ENCODE results near the gene RIC1. TPM values are rescaled to one million over a fixed set of nuclear protein-coding genes. Genes with fewer than 3 reads are reported as not detected.

The RIC1 gene
- total and polyA plus RNA-seq, 9 of the 15 experiments (the other 6 are each of a cell fraction or from before 2014, with no cell fraction given), result 3.2 to 25.8 (median 15.0) TPM

GRCh38 chr9:5620494-5620893, 8.4 kb upstream of the RIC1 start:
- Histone ChIP-seq H2AFZ (ENCODE audit: low read depth, low read length) (no peak overlapping the region), H3K9me1 (ENCODE audit: control insufficient read depth, insufficient read depth, low read length) (no peaks in the 10 kb centered on the region), H3K9me3 (replicated peaks; ENCODE audit: control insufficient read depth, insufficient read depth, low read depth, low read length) (no peaks in the 10 kb centered on the region), H3K9ac (ENCODE audit: insufficient read depth in 1 of 2, low read depth in 2 of 2, low read length in 2 of 2) (no peak overlapping the region), H3K4me1 (replicated peaks in 1 of 2; ENCODE audit: control insufficient read depth in 2 of 2, insufficient read depth in 2 of 2, low read length in 2 of 2) (no peaks in the 10 kb centered on the region; a peak in 1 of 5 replicates), H3K27ac (ENCODE audit: extremely low read depth, low read depth, low read length) (no peak overlapping the region), H4K20me1 (replicated peaks; ENCODE audit: control insufficient read depth, insufficient read depth, low read length) (no peaks in the 10 kb centered on the region), H3K27me3 (ENCODE audit: control insufficient read depth in 2 of 2, insufficient read depth in 2 of 2, low read length in 2 of 2) (no peaks in the 10 kb centered on the region), H3K4me2 (ENCODE audit: insufficient read depth, low read length) (no peak overlapping the region), H3K36me3 (ENCODE audit: control insufficient read depth, insufficient read depth, low read length) (no peaks in the 10 kb centered on the region), H3K79me2 (ENCODE audit: control insufficient read depth, insufficient read depth, low read length) (no peaks in the 10 kb centered on the region), H3K4me3 (no peak overlapping the region)
- POLR2A ChIA-PET, result no interaction called here
- TF ChIP-seq DACH1 (IDR thresholded peaks at IDR 0.05; ENCODE audit: partially characterized antibody), result no peak
- no peak for TF ChIP-seq SAFB2 (IDR thresholded peaks at IDR 0.05; ENCODE audit: borderline replicate concordance, low read depth, low read length, severe bottlenecking)
- no TSS peak for BruUV-seq (replicated peaks)
- intact Hi-C loops (cut with micrococcal nuclease) (no loop called here), in situ Hi-C loops (cut with MboI) (no loop called here)
- CTCF ChIA-PET (ENCODE audit: low intra/inter-chr PET ratio), result no interaction called here
- DNase-seq (ENCODE audit: extremely low read depth in 1 of 4, low spot score in 3 of 4) (no peak), FAIRE-seq (no peak), ATAC-seq (no peak)
- WGBS (ENCODE audit: insufficient coverage, low coverage, missing lambda C conversion rate), result 100% methylated on average over 2 of the region's 2 CpGs

DNA sequence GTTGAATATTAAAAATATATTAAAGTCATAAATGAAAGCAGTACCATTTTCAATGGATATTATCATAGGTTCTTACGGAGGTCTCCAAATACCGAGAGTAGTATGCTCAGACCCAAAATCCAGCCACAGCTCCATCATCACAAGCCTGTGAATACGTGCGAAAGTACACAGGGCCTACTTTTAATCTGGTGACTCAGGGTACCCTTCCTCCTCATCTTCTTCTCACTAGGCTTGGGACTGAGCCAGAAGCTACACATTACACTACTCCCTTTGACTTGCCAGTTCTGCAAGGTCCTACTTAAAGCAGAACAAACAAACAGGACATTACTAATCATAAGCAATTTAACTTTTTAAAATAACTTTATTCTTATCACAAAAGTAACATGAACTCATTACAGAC, 7.6 kb upstream of the RIC1 start:
- ChIA-PET POLR2A (no interaction called here), CTCF (ENCODE audit: low intra/inter-chr PET ratio) (no interaction called here)
- no peak overlapping the region for H3K9ac ChIP-seq (ENCODE audit: insufficient read depth in 1 of 2, low read depth in 2 of 2, low read length in 2 of 2)
- no TSS peak for BruUV-seq (replicated peaks)
- no peaks in the 10 kb centered on the region for H3K9me1 ChIP-seq (ENCODE audit: control insufficient read depth, insufficient read depth, low read length)
- no peak for DNase-seq (ENCODE audit: extremely low read depth in 1 of 4, low spot score in 3 of 4)
- H3K4me3 ChIP-seq, result no peak overlapping the region
- peaks cover 3% of the 10 kb centered on the region; the same call in 2 of the 3 replicates for H3K79me2 ChIP-seq (ENCODE audit: control insufficient read depth, insufficient read depth, low read length)
- in situ Hi-C loops (cut with MboI) (no loop called here), intact Hi-C loops (cut with micrococcal nuclease) (no loop called here)
- no peak for ATAC-seq
- FAIRE-seq, result no peak
- H4K20me1 ChIP-seq (replicated peaks; ENCODE audit: control insufficient read depth, insufficient read depth, low read length), result no peaks in the 10 kb centered on the region
- H2AFZ ChIP-seq (ENCODE audit: low read depth, low read length), result no peak overlapping the region
- 92% methylated on average over 2 of the region's 4 CpGs for WGBS (ENCODE audit: insufficient coverage, low coverage, missing lambda C conversion rate)
- no peak overlapping the region for H3K4me2 ChIP-seq (ENCODE audit: insufficient read depth, low read length)
- H3K4me1 ChIP-seq (replicated peaks in 1 of 2; ENCODE audit: control insufficient read depth in 2 of 2, insufficient read depth in 2 of 2, low read length in 2 of 2), result no peaks in the 10 kb centered on the region; a peak in 1 of 5 replicates
- H3K9me3 ChIP-seq (replicated peaks; ENCODE audit: control insufficient read depth, insufficient read depth, low read depth, low read length), result no peaks in the 10 kb centered on the region
- no peak overlapping the region for H3K27ac ChIP-seq (ENCODE audit: extremely low read depth, low read depth, low read length)
- no peaks in the 10 kb centered on the region for H3K36me3 ChIP-seq (ENCODE audit: control insufficient read depth, insufficient read depth, low read length)
- no peaks in the 10 kb centered on the region for H3K27me3 ChIP-seq (ENCODE audit: control insufficient read depth in 2 of 2, insufficient read depth in 2 of 2, low read length in 2 of 2)
- TF ChIP-seq KDM5B (IDR thresholded peaks at IDR 0.05; ENCODE audit: insufficient replicate concordance, low read depth, low read length), result no peak
- no peak for TF ChIP-seq FOXK2 (conservative IDR thresholded peaks at IDR 0.05 in 1 of 2, IDR thresholded peaks at IDR 0.05 in 1 of 2; ENCODE audit: low read depth in 2 of 2)
- TF ChIP-seq PML (IDR thresholded peaks at IDR 0.05; ENCODE audit: low read length), result no peak
- TF ChIP-seq ZNF77 (CRISPR knock-in tag; IDR thresholded peaks at IDR 0.05), result no peak
- no peak for TF ChIP-seq ELF1 (tag; IDR thresholded peaks at IDR 0.05)
- TF ChIP-seq PRDM10 (IDR thresholded peaks at IDR 0.05; ENCODE audit: partially characterized antibody), result no peak
- no peak for TF ChIP-seq ZNF217 (CRISPR knock-in tag; IDR thresholded peaks at IDR 0.05)
- TF ChIP-seq L3MBTL2 (IDR thresholded peaks at IDR 0.05), result no peak
- TF ChIP-seq ERF (CRISPR knock-in tag; IDR thresholded peaks at IDR 0.05), result no peak
- TF ChIP-seq ZNF766 (CRISPR knock-in tag; conservative IDR thresholded peaks at IDR 0.05), result no peak
